Measurements from ENCODE around the gene PEX6.
A peak's percentile ranks its signal among the peaks of the same experiment; 100 is the strongest.

PEX6 gene

GRCh38 chr6:43013097-43013842, 34.3 kb upstream of the PEX6 start:
- H3K4me3 ChIP-seq (ENCODE audit: low read depth, low read length) = peak overlapping the region; percentile 75
- no peak for TF ChIP-seq CTCF (conservative IDR thresholded peaks at IDR 0.05; ENCODE audit: low read depth, low read length)
- DNase-seq (ENCODE audit: low read depth) = peak; percentile 35

- DNase-seq (ENCODE audit: low read depth) = no peak
- TF ChIP-seq CTCF (conservative IDR thresholded peaks at IDR 0.05; ENCODE audit: low read depth, low read length) = no peak
- no peak overlapping the region for H3K4me3 ChIP-seq (ENCODE audit: low read depth, low read length)
These were observed 33.4 kb upstream of the PEX6 start for GRCh38 chr6:43012364-43012763.

- no peak for DNase-seq (ENCODE audit: low read depth)
- no peak overlapping the region for H3K4me3 ChIP-seq (ENCODE audit: low read depth, low read length)
- TF ChIP-seq CTCF (conservative IDR thresholded peaks at IDR 0.05; ENCODE audit: low read depth, low read length) = peak; percentile 21
These were observed 32.2 kb upstream of the PEX6 start for GRCh38 chr6:43011207-43011606.

GRCh38 chr6:43009124-43009523, 30.1 kb upstream of the PEX6 start:
- TF ChIP-seq CTCF (conservative IDR thresholded peaks at IDR 0.05; ENCODE audit: low read depth, low read length) = peak; percentile 70
- no peak overlapping the region for H3K4me3 ChIP-seq (ENCODE audit: low read depth, low read length)
- peak; percentile 61 for DNase-seq (ENCODE audit: low read depth)

- no peak overlapping the region for H3K4me3 ChIP-seq (ENCODE audit: low read depth, low read length)
- DNase-seq (ENCODE audit: low read depth) = no peak
- TF ChIP-seq CTCF (conservative IDR thresholded peaks at IDR 0.05; ENCODE audit: low read depth, low read length) = no peak
These were observed 28.1 kb upstream of the PEX6 start for GRCh38 chr6:43007126-43007525.

- TF ChIP-seq CTCF (conservative IDR thresholded peaks at IDR 0.05; ENCODE audit: low read depth, low read length) = no peak
- no peak for DNase-seq (ENCODE audit: low read depth)
- no peak overlapping the region for H3K4me3 ChIP-seq (ENCODE audit: low read depth, low read length)
These were observed 27.3 kb upstream of the PEX6 start for GRCh38 chr6:43006251-43006650.

GRCh38 chr6:43005844-43006243, 26.9 kb upstream of the PEX6 start:
- no peak for TF ChIP-seq CTCF (conservative IDR thresholded peaks at IDR 0.05; ENCODE audit: low read depth, low read length)
- H3K4me3 ChIP-seq (ENCODE audit: low read depth, low read length) = no peak overlapping the region
- DNase-seq (ENCODE audit: low read depth) = no peak
